Measurements from ENCODE around the gene ZBP1.

Gene ZBP1

DNA sequence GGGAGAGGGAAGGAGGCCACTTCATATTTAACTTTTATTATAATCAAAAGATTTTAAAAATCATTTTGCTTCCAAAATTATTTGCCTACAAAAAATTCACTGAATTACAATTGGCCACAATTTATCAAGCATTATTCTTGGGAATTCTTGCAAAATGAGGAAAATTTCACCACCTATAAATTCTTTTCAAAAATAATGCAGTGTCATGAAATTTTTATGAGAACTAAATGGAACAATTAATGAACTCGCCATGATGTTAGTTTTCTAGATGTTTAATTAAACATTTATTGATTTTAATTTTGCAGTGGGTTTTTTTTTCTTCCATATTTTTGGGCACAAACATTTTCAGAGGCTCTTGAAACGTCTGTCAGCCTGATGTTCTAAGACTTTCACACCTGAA is 5.8 kb upstream of the ZBP1 start:
- TF ChIP-seq, protein P1, sequence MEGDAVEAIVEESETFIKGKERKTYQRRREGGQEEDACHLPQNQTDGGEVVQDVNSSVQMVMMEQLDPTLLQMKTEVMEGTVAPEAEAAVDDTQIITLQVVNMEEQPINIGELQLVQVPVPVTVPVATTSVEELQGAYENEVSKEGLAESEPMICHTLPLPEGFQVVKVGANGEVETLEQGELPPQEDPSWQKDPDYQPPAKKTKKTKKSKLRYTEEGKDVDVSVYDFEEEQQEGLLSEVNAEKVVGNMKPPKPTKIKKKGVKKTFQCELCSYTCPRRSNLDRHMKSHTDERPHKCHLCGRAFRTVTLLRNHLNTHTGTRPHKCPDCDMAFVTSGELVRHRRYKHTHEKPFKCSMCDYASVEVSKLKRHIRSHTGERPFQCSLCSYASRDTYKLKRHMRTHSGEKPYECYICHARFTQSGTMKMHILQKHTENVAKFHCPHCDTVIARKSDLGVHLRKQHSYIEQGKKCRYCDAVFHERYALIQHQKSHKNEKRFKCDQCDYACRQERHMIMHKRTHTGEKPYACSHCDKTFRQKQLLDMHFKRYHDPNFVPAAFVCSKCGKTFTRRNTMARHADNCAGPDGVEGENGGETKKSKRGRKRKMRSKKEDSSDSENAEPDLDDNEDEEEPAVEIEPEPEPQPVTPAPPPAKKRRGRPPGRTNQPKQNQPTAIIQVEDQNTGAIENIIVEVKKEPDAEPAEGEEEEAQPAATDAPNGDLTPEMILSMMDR (conservative IDR thresholded peaks at IDR 0.05; ENCODE audit: low read depth): no peak
- CTCF ChIA-PET: no interaction called here
- POLR2A ChIA-PET (ENCODE audit: low non-redundant PET): no interaction called here
- H3K27ac ChIP-seq: no peak overlapping the region
- DNase-seq (ENCODE audit: low spot score): no peak

DNA sequence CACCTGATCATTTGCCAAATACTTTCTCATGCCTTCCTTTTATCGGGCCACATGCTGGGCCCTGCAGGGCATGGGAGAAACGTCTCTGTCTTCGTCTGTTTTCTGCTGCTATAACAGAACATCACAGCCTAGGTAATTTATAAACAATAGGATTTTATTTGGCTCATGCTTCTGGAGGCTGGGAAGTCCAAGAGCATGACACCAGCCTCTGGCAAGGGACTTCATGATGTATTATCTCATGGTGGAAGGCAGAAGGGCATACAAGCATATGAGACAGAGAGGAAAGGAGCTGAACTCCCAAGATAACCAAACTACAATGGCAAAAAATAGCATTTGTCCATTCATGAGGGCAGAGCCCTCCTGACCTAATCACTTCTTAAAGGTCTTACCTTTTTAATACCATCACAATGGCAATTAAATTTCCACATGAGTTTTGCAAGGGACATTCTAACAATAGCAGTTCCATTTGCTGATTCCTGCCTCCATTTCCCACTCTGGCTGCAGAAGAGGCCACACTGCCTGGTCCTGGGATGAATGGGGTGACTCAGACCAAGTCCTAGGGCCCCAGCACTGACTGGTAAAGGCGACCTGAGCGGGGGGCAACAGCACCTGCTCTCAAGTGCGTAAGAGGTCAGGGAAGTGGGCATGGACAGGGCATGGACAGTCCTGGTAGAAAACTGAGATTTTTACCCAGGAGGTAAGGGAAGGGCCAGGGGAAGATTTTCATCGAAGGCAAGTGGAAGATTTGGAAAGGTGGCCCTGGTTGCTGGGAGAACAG is 5.1 kb upstream of the ZBP1 start:
- DNase-seq (ENCODE audit: low spot score): no peak
- no peak overlapping the region for H3K27ac ChIP-seq
- TF ChIP-seq, protein P1 (conservative IDR thresholded peaks at IDR 0.05; ENCODE audit: low read depth): no peak
- ChIA-PET CTCF (interaction anchor here (3.6 kb wide), 1 partner anchor 29 kb away, joined by 20 read pairs; no protein-coding TSS in a partner anchor), POLR2A (ENCODE audit: low non-redundant PET) (no interaction called here)

DNA sequence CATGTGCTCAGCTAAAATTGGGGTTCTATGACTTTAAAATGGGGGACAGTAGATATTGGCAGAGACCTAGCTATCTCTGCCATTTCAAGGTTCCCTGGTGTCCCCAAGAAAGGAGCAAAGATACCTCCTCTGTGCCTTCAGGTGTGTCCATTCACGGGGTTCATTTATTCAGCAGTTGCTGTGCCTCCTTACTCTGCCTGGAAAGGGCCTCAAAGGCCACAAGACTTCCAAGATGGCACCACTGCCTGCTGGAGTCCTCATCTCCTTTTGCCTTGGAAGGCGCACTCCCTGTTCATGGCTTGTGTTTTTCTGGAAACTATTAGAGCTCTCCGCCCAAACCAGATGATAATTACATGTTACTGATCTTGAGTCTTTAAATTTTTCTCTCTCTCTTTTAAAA is 3.9 kb upstream of the ZBP1 start:
- TF ChIP-seq, protein P1 (conservative IDR thresholded peaks at IDR 0.05; ENCODE audit: low read depth): no peak
- CTCF ChIA-PET: interaction anchor here (0.6 to 3.6 kb wide), 5 partner anchors 18 to 555 kb away, joined by 3 to 20 read pairs (median 4); no protein-coding TSS in a partner anchor
- DNase-seq (ENCODE audit: low spot score): no peak
- no peak overlapping the region for H3K27ac ChIP-seq
- POLR2A ChIA-PET (ENCODE audit: low non-redundant PET): no interaction called here

DNA sequence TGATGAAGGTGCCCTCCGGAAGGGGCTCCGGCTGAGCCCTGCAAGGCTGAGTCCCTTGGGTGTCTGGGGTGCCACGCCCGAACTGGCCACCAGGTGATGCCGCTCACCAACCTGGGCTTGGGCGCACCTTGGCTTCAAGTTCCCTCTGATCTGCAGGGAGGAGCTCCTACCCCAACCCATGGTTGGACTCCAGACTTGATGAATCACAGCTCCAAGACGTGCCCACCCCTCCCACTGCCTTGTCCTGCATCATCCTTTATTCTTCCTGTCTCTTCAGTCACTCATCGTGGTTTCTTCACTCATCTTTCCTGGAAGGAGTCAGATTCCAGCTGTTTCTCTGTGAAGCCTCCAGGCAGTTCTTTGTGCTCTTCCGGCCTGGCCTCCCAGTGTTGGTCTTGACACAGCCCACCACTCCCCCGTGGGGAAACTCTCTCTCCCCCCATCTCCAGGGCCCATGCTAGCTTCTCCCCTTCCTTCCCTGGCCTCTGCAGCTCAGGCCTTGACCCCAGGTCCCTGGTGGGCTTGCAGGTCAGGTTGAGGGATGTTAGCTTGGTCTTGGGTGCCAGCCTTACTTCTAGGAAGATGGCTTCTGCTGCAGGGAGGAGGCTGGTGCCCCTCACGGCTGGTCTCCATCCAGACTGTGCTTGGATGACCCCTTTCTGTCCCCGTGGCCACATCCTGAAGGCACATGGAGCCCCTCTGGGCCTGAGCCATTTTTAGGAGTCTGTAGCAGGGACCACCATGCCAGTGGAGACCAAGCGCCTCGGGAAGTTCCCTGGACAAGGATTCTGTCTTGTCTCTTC is 2.6 kb upstream of the ZBP1 start:
- TF ChIP-seq, protein P1 (conservative IDR thresholded peaks at IDR 0.05; ENCODE audit: low read depth): peak; percentile 99
- peak overlapping the region; percentile 52; the same call in 1 of the 2 replicates for H3K27ac ChIP-seq
- ChIA-PET POLR2A (ENCODE audit: low non-redundant PET) (no interaction called here), CTCF (interaction anchor here (0.5 to 3.6 kb wide), 43 partner anchors 9 to 789 kb away, joined by 3 to 20 read pairs (median 4); no protein-coding TSS in a partner anchor)
- peak; percentile 99 for DNase-seq (ENCODE audit: low spot score)

DNA sequence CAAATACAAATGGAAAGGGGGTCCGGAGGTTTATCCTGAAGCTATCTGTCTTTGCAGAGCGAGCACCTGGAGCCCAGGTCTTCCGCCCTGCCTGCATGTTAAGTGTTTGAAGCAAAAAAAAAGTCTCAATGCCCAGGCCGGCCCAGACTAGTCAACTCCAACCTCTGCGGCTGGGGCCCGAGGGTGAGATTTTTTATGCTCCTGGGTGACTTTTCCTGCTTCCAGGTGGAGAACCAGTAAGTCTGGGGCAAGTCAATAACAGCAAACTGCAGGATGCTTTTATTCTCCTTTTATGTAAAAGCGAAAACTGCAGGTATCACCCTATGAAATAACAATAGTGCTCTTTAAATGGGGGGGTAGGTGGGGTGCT is 2.0 kb upstream of the ZBP1 start:
- peak overlapping the region; percentile 52; the same call in 1 of the 2 replicates for H3K27ac ChIP-seq
- DNase-seq (ENCODE audit: low spot score): no peak
- POLR2A ChIA-PET (ENCODE audit: low non-redundant PET): interaction anchor here (0.7 kb wide), 1 partner anchor 1563 kb away, joined by 4 read pairs; no protein-coding TSS in a partner anchor
- TF ChIP-seq, protein P1 (conservative IDR thresholded peaks at IDR 0.05; ENCODE audit: low read depth): no peak
- CTCF ChIA-PET: interaction anchor here (0.5 to 3.6 kb wide), 32 partner anchors 12 to 589 kb away, joined by 3 to 20 read pairs (median 4); no protein-coding TSS in a partner anchor
